Eye (tissue), 1 donor: ENCODE data around the gene LRRC52.
"Not testable (repeated sequence)": the region's sequence is repeated elsewhere in the genome, so short reads cannot be mapped to it uniquely, and the experiment has no call there.

ENCODE experiments used
- DNase-seq: peaks from one replicate; pipeline ENCODE4 v3.0.0-alpha.2; 2015

LRRC52 gene

DNA sequence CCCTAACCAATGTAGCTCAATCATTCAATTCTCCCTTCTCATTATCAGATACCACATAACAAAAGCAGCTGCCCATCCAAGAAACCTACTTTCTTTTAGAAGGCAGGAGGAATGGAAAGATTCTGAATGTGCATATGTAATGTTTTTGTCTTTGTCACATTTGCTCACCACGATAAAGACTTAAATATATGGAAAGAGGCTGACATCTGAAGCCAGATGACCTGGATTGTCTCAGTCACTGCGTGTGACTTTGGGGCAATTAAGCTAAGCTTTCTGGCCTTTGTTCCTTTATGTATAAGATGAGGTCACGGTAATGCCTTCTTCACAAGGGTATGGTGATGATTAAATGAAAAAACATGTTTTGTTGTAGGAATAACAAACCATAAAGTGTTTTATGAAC is 42.6 kb downstream of the LRRC52 start:
- DNase-seq = no peak

DNA sequence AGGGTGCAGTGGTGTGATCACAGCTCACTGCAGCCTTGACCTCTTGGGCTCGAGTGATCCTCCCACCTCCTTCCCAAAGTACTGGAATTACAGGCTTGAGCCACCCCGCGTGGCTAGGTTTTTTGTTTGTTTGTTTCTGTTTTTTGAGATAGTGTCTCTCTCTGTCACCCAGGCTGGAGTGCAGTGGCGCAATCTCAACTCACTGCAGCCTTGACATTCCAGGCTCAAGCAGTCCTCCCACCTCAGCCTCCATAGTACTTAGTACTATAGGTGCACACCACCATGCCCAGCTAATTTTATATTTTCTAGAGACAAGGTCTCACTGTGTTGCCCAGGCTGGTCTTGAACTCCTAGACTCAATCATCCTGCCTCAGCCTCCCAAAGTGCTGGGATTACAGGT is 47.6 kb downstream of the LRRC52 start:
- not testable (repeated sequence) for DNase-seq

DNA sequence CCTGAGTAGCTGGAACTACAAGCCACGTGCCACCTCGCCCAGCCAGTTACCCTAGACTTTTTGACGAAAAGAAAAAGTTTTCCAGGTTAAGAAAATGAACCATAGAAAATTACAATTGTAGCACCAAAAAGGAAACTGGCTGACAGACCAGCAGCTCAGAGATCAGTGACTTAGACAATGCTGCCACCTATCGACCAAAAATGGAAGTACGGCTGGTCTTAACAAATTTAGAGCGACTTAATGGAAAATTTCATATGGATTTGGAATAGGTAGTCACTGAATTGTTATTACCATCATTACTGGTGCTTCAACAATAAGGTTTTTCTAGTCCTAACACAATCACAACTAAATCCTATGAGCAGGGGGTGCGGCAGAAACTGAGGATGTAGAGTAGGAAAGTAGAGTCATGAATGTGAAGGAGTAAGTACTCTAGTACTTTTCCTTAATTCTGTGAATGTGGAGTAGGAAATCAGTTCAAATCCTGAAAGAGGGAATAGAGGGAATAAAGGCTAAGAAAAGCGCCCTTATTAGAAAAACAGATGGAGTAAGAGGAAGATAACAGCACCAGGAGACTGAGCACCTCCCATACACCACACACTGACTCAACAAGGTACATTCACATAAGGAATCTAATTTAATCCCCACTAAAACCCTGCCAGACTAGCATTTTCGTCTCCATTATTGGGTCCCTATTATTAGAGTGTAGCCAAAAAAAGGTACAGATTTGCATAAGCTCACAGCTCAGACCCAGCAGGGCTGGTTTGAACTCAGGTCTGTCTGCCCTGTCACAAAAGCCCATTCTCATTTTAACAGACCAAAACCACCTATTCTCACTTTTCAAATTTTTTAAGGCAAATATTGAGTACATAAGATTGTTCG is 49.4 kb downstream of the LRRC52 start:
- DNase-seq = peak; percentile 95

DNA sequence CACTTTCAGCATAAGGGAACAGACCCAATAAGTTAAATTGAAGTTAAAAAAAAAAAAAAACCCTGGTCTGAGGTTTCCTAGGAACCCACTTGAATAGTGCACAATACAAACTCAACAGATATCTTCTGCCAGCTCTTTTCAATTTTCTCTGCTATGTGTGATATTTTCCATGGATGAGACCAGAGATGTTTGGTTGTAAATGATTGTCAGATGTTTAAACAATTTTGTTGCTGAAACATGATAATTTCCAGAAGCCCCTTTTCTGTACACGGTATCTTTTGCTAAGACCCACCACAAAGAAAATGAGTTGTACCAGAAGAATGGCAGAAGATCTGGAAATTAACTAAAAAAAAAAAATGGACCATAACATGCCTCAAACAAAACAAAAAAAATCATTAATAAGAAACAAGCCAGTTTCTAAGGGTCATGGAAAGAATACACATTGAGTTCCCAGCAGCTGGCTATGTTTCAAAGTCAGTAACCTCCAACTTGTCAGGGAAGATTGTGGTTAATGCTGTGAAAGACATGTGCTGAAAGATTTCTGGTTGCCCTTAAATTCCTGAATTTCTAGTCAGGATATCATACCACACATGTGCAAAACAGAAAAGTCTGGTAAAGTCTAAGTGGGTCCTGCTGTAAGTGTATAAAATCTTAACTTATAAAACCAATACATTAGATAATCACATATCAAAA is 51.6 kb downstream of the LRRC52 start:
- peak; percentile 36 for DNase-seq

DNA sequence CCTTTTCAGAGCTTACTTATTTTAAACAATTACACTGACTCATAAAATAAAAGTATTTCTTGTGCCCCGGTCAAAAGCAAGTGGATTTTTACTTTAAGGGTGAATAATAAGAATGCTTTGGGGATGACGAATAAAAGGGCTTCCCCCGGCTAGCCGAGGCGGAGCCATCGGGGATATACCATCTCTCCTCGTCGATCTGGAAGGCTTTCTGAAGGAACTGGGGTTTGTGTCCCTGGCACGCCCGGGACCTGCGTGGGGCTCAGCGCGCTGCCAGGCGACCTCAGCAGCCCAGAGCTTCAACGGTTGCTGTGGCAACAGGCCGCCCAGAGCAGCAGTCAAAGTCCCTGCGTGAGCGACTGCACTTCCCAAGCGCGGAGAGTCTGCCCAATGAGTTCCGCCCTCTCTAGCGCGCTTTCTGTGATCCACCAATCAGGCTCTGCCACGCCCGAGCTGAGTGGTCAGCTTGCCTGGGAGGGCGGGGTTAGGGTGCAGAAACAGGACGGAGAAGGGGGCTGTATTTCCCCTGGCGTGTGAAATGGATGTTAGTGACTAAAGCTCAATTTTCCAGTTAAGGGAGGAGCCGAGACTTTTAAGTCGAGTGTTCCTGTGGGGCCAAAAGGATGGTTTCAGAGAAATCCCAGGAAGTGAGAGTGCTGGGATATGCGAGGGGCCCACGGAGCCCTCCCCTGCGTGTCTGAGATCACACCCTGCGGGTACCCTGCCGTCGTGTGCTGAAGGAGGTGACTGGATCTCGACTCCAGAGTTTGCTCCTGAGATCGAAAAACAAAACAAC is 54.3 kb downstream of the LRRC52 start:
- DNase-seq = peak; percentile 98

DNA sequence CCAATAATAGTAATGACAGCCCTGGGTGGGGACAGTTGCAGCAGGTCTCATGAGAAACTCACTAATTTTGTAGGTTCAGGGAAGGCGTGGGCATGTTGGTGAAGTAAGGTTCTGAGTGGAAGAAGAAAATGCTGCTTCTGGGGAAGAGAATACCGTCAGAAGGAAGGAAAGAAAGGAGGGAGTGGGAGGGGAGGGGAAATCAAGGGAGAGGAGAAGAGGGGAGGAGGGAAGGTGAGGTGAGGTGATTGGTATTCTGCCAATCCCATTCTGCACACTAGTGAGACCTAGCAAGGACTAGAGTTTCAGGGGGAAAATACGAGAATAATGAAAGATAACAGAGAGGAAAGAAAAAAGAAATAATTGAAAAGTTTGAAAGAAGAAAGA is 54.9 kb downstream of the LRRC52 start:
- DNase-seq = no peak

DNA sequence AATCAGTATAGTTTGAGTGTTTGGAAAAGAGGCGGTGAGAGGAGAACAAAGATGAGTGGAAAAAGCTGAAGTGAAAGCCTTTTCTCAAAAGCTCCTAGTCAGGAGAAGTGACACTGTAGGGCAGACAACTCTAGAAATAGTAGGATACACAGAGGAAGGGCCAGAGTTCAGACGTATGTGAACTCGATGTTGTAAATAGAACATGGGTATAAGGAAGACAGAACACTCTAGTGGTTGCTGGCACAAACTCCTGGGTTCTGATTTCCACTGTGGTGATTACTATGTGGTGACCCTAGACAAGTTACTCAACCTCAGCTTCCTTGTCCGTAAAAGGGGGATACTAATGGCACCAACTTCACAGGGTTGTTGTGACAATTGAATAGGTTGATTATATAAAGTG is 57.0 kb downstream of the LRRC52 start:
- DNase-seq = no peak

DNA sequence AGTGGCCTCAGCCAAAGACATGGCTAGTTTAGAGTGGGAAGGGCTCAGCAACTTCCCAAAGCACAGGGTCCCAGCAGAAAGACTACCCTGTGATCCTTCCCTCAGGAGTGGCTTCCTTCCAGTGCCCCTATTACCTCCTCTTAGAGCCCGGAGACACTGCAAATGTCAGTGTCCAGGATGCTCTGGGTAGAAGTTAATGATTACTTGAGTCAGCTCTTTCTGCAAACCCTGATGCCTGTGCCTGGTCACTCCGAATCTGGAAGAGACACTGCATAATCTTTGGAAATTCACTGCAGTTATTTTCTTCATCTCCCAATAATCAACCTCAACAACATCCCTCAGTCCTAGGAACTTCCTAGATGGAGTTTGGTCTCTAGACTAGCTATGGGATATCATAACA is 60.0 kb downstream of the LRRC52 start:
- no peak for DNase-seq

DNA sequence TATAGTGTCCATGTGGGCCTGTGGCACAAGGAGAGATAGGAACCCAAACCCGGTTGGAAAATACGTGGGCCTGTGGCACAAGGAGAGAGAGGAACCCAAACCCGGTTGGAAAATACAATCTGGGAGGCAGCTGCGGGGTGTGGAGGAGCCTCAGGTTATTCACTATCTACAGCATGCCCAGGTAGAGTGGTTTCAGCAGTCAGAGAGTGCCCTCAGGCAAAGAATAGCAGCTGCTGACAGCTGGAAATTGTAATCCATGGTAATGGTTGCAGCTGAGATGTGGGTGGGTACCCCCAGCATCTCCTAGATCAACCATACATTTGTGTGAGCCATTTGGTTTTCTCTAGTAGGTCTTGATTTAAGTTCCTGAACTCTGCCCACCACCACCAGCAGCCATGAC is 61.4 kb downstream of the LRRC52 start:
- DNase-seq = no peak

DNA sequence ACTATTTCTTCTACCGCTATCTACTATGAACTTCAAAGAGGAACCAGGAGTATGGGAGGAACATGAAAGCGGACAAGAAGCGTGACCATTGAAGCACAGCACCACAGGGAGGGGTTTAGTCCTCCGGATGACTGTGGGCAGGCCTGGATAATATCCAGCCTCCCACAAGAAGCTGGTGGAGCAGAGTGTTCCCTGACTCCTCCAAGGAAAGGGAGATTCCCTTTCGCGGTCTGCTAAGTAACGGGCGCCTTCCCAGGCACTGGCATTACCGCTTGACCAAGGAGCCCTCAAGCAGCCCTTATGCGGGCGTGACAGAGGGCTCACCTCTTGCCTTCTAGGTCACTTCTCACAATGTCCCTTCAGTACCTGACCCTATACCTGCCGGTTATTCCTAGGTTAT is 62.9 kb downstream of the LRRC52 start:
- DNase-seq = not testable (repeated sequence)

DNA sequence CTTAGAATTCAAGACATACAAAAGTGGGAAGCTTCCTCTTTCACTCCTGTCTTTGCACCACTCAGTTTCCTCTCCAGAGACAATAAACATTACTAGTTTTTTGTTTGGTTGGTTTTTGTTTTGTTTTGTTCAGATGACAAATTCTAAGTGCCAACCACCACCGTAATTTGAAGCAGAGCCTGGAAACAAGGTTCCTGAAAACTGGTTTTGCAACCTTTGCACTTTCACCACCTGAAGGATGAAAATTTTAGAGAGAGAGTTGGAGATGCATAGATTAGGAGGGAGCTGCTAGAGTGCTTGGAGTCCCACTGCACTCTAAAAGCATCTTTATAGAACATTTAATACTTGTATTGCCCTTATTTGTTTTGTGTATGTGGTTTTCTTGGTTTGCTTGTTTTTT is 67.1 kb downstream of the LRRC52 start:
- no peak for DNase-seq

DNA sequence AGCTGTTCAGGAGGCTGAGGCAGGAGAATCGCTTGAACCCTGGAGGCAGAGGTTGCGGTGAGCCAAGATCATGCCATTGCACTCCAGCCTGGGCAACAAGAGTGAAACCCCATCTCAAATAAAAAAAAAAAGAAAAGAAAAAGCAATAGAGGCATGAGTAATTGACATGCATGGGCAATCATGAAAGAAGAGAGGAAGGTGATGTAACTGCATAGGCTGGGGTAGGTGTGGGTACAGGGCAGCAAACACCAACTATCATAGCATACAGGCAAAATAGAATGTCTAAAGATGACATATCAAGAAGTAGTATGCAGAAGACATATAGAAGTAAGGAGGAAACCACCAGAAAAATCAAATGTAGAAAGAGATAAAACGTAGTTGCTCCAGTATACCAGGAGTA is 68.3 kb downstream of the LRRC52 start:
- no peak for DNase-seq
